Subcutaneous abdominal adipose tissue (tissue), 5 donors: Measurements from ENCODE around the gene COL9A3.

Source experiments
- H3K27ac ChIP-seq: one replicate; pipeline ENCODE4 v1.7.0; 2013; ENCODE audit warnings: low read depth, mild to moderate bottlenecking, inconsistent platforms, low read length, moderate library complexity
- H3K27me3 ChIP-seq, 5 donors: one replicate each; pipeline ENCODE4 v1.7.0; 2013; ENCODE audit warnings: low read length in 5 of 5, inconsistent platforms in 1 of 5; ENCODE audit not compliant: control insufficient read depth in 5 of 5, insufficient read depth in 4 of 5
- H3K36me3 ChIP-seq, 5 donors: one replicate each; pipeline ENCODE4 v1.7.0; 2013; ENCODE audit warnings: low read length in 5 of 5; ENCODE audit not compliant: control insufficient read depth in 5 of 5, insufficient read depth in 5 of 5
- H3K4me1 ChIP-seq, 5 donors: one replicate each; pipeline ENCODE4 v1.7.0; 2013; ENCODE audit warnings: low read length in 5 of 5, mild to moderate bottlenecking in 3 of 5, moderate library complexity in 1 of 5; ENCODE audit not compliant: control insufficient read depth in 5 of 5, insufficient read depth in 5 of 5
- H3K4me3 ChIP-seq, 5 donors: one replicate each; pipeline ENCODE4 v1.7.0; 2013; ENCODE audit warnings: low read length in 5 of 5, low read depth in 1 of 5
- H3K9ac ChIP-seq, 5 donors: one replicate each; pipeline ENCODE4 v1.7.0; 2013; ENCODE audit warnings: low read length in 5 of 5, mild to moderate bottlenecking in 4 of 5, moderate library complexity in 3 of 5
- H3K9me3 ChIP-seq, 5 donors: one replicate each; pipeline ENCODE4 v1.7.0; 2013; ENCODE audit warnings: low read length in 5 of 5; ENCODE audit not compliant: control insufficient read depth in 5 of 5
- donor health status: healthy.
- donor health status: healthy.
- donor health status: healthy.
- donor health status: healthy.
- donor health status: healthy.

COL9A3 gene

DNA sequence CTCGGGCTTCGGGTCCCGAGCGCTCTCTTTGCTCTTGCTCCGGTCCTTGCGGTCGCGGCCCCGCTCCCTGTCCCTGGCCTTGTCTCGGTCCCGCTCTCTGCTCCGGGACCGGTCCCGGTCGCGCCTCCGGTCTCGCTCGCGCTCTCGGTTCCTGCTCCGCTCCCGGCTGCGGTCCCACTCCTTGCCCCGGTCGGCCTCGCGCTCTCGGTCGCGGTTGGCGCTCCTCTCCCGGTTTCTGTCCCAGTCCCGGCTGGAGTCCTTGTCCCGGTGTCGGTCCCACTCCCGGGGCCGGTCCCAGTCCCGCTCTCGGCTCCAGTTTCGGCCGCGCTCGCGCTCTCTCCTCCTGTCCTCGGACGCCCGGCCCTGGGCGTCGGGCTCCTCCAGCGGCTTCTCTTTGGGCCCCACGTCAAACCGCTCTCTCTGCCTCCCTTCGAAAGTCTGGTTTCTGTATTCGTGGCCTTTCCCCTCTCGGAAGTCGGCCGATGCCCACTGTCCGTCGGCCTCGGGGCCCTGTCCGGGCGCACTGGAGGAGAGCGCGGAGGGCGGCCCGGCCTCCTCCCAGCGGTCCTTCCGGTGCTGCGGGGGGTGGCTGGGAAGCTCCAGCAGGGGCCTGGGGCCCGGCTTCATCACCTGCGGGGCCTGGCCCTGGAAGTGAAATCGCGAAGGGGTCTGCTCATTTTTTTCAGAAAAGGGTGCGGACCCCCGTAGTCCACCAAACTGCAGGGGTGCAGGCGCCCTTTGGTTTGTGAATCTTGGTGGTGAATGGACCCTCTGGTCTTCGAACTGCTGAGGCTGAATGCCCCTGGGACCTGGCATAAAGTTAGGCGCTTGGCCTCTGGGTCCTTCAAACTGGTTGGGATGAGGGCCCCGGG lies 62.7 kb downstream of the COL9A3 start:
- H3K4me3 ChIP-seq = peak overlapping the region in 1 of 5 donors; percentile 16
- peaks cover 11 to 24% (median 22%) of the 10 kb centered on the region in 5 donors for H3K4me1 ChIP-seq
- no peak overlapping the region for H3K9ac ChIP-seq
- H3K9me3 ChIP-seq = no peaks in the 10 kb centered on the region
- no peaks in the 10 kb centered on the region for H3K27me3 ChIP-seq
- no peak overlapping the region for H3K27ac ChIP-seq
- H3K36me3 ChIP-seq = peaks cover 0 to 23% (median 20%) of the 10 kb centered on the region in 5 donors

DNA sequence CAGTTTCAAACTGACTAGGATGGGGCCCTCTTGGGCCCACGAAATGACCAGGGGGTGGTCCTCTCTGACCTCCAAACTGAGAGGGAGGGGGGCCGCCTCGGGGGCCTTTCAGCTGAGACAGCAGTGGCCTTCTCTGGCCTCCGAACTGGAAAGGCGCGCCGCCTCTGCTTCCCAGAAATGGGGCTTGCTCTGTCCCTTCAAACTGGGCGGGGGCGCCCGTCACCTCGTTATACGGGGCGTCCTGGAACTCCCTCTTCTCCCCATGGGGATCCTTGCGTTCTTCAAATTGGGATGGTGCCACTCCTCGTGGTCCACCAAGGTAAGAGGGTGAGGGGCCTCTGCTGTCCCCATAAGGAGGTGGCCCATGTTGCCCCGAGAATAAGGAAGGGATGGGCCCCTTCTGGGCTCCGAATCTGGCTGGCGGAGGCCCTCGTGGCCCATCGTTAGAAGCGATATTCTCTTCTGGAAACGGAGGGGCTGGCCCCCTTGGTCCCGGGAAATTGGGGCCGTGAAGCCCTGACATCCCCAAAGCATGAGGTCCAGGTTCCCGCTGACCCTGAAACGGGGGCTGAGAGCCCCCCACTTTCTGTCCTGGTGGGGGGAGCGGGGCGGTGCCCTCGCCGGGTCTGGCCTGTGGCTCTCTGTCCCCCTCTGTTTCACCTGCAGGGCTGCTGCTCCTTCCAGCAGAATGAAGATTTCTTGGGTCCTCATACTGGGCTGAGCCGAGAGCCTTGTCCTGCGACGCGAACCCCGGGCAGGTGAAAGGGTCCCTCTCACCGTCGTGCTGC lies 63.5 kb downstream of the COL9A3 start:
- H3K27me3 ChIP-seq = no peaks in the 10 kb centered on the region
- no peak overlapping the region for H3K4me3 ChIP-seq
- H3K36me3 ChIP-seq = peaks cover 0 to 23% (median 20%) of the 10 kb centered on the region in 5 donors
- H3K27ac ChIP-seq = no peak overlapping the region
- no peak overlapping the region for H3K9ac ChIP-seq
- no peaks in the 10 kb centered on the region for H3K9me3 ChIP-seq
- H3K4me1 ChIP-seq = peaks cover 11 to 24% (median 22%) of the 10 kb centered on the region in 5 donors

DNA sequence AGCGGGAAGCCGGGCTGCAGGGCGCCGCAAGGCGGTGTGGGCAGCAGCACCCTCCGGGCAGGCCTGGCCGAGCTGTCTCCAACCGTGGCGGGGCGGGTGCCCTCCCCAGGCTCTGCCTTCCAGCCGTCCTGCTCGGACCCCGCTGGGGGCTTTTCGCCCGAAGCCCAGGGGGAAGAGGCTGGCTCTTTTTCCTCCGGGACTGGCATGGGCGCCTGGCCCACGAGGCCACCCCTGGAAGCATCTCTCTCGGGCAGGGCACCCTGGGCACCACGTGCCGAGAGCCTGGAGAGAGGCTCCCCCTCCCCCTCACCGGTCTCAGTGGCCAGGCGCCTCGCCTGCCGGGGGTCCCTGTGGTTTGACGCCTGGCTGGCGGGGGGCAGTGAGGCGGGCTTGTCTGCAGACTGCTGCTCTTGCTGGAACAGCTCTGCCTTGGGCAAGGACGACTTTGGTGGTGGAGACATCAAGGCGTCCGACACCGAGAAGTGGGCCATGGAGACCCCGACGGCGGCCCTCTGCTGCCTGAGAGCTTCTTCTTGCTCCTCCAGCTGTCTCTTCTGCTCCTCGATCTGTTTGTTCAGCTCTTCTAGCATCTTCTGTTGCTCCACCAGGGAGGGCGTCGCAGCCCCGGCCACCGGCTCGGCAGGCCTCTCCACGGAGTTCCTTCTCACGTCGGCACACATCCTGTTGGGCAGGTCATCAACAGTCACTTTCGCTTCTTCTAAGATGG lies 64.2 kb downstream of the COL9A3 start:
- H3K36me3 ChIP-seq = peaks cover 0 to 28% (median 22%) of the 10 kb centered on the region in 5 donors
- H3K4me3 ChIP-seq = no peak overlapping the region
- no peak overlapping the region for H3K27ac ChIP-seq
- H3K9me3 ChIP-seq = no peaks in the 10 kb centered on the region
- no peaks in the 10 kb centered on the region for H3K27me3 ChIP-seq
- H3K4me1 ChIP-seq = peaks cover 7 to 18% (median 15%) of the 10 kb centered on the region in 5 donors
- no peak overlapping the region for H3K9ac ChIP-seq

GRCh38 chr20:62881662-62882395 lies 65.0 kb downstream of the COL9A3 start:
- H3K9me3 ChIP-seq = no peaks in the 10 kb centered on the region

DNA sequence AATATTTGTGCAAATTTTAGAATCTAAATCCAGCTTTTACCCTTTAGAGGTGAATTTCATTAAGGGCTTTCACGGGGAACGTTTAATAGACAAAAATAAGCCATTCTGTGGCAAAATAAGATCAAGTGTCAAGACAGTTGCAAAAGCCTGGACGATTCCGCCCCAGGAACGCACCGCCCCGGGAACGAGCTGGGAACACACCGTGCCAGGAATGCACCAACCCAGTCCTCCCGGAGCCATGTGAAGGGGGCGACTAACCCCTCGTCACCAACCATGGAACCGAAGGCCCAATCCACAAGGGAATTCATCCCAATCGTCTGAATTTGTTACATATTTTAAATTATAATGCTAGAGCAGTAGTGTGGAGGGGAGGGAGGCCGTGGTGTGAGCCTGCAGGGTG lies 65.6 kb downstream of the COL9A3 start:
- peaks cover 0 to 41% (median 33%) of the 10 kb centered on the region in 5 donors for H3K36me3 ChIP-seq
- no peaks in the 10 kb centered on the region for H3K27me3 ChIP-seq
- H3K4me3 ChIP-seq = no peak overlapping the region
- peaks cover 0 to 4% (median 2%) of the 10 kb centered on the region in 5 donors for H3K4me1 ChIP-seq
- H3K9ac ChIP-seq = no peak overlapping the region
- H3K27ac ChIP-seq = no peak overlapping the region
- H3K9me3 ChIP-seq = no peaks in the 10 kb centered on the region

More at GRCh38 chr20:62881662-62882395, 65.0 kb downstream of the COL9A3 start:
- Histone ChIP-seq H3K36me3 (peaks cover 0 to 35% (median 28%) of the 10 kb centered on the region in 5 donors), H3K9ac (no peak overlapping the region), H3K27me3 (no peaks in the 10 kb centered on the region), H3K27ac (no peak overlapping the region), H3K4me3 (no peak overlapping the region), H3K4me1 (peaks cover 4 to 10% (median 8%) of the 10 kb centered on the region in 5 donors)

DNA sequence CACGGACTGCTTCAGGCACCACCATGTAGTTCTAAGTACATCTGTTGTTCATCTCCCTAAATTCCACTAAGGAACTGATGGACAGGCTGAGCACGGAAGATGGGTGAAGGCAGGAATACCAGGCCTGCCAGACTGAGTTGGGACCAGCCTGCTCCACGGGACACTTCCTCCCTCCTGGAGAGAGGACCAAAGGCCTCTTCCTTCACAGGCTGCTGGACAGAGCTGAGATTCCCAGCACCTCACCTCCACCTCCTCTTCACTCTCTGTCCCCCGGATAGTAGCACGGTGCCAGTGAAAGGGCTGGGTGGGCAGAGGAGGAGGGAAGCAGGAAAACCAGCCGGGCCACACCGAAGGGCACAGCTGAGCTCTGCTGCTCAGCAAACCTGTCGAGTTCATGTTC lies 67.7 kb downstream of the COL9A3 start:
- Histone ChIP-seq H3K27ac (no peak overlapping the region), H3K9me3 (no peaks in the 10 kb centered on the region), H3K4me1 (no peaks in the 10 kb centered on the region), H3K36me3 (peaks cover 0 to 61% (median 55%) of the 10 kb centered on the region in 5 donors), H3K4me3 (no peak overlapping the region), H3K27me3 (no peaks in the 10 kb centered on the region), H3K9ac (no peak overlapping the region)

DNA sequence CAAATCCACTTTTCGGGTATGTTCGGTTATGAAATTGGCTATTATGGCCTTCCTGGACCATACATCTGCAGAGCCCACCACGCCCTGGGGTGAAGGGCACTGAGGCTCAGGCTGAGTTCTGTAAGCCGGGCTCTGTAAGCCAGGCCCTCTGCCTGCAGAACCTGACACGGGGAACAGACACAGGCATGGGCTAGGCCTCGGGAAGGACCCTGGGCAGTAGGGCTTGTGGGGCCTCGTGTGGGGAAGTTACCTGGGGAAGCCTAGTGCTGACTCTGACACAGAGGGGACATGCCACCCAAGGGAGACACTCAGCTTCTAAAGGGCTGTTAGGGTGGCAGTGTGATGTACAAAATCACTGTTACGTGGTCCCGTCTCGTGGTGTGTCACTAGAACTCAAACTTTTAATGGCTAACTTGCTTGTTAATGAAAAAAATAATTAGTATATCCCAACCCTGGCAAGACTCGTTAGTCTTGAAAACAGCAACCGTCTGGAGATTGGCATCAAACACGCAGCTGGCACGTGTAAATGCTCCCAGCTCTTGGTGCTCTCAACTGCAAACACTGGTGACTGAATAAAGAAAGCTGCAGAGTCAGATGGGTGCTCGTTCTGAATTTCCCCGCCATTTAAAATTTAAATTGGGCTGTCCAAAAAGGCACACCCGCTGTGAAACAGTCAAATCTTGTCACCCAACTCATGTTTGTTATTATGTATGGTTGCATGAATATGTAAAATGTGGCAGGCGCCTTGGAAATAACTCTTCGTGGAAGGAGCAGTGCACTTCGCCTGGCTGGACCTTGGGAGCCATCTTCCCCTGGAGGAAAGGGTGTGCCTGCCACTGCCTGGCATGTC lies 68.4 kb downstream of the COL9A3 start:
- Histone ChIP-seq H3K36me3 (peaks cover 0 to 66% (median 60%) of the 10 kb centered on the region in 5 donors), H3K27me3 (no peaks in the 10 kb centered on the region), H3K9ac (no peak overlapping the region), H3K4me3 (no peak overlapping the region), H3K4me1 (no peaks in the 10 kb centered on the region), H3K27ac (no peak overlapping the region), H3K9me3 (no peaks in the 10 kb centered on the region)

GRCh38 chr20:62885896-62886708 lies 69.3 kb downstream of the COL9A3 start:
- H3K27me3 ChIP-seq = no peaks in the 10 kb centered on the region
- no peak overlapping the region for H3K9ac ChIP-seq
- peaks cover 0 to 66% (median 60%) of the 10 kb centered on the region in 5 donors for H3K36me3 ChIP-seq
- no peak overlapping the region for H3K4me3 ChIP-seq
- H3K9me3 ChIP-seq = no peaks in the 10 kb centered on the region
- no peak overlapping the region for H3K27ac ChIP-seq
- peaks cover 0 to 6% (median 0%) of the 10 kb centered on the region in 5 donors for H3K4me1 ChIP-seq
